ENCODE measurements around the gene IFITM10.

The IFITM10 gene

DNA sequence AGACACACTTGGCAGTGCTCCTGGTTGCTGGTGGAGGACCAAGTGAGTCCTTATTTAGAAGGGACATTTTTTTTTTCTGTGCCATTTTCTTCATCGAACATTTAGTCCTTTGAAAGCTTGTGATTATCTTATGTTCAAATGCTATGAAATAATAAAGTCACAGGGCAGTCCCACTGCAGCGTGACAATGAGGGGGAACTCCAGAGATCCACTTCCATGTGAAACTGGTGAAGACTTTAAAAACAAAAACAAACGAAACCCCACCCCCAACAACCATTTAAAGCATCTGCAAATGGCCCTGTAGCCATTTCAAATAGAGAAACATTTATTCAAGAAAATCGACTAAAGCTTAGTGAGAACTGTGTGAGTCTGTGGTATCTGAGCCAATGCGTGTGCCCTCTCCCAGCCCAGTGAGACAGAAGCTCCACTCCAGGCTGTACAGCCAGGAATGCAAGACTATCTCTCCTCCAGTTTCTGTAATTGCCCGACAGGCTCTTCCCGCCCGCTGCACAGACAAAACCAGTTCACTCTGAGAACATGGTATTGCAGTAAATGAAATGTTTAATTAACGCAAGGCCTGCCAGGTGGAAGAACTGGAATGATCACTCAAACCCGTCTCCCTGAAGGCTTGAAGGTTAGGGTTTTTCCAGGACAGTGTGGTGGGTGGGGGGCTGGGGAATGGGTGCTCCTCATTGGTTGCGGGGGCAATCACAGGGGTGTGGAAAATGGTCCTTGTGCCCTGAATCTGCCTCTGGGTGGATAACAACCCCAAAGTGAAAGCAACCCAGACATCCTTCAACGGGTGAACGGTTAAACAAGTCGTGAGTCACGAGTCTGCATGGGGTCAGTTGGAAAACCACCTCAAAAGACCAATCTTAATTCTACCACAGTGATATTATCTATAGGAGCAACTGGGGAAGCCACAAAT is 45.0 kb downstream of the IFITM10 start:
- no peak overlapping the region for H3K27ac ChIP-seq
- TF ChIP-seq, protein P1, sequence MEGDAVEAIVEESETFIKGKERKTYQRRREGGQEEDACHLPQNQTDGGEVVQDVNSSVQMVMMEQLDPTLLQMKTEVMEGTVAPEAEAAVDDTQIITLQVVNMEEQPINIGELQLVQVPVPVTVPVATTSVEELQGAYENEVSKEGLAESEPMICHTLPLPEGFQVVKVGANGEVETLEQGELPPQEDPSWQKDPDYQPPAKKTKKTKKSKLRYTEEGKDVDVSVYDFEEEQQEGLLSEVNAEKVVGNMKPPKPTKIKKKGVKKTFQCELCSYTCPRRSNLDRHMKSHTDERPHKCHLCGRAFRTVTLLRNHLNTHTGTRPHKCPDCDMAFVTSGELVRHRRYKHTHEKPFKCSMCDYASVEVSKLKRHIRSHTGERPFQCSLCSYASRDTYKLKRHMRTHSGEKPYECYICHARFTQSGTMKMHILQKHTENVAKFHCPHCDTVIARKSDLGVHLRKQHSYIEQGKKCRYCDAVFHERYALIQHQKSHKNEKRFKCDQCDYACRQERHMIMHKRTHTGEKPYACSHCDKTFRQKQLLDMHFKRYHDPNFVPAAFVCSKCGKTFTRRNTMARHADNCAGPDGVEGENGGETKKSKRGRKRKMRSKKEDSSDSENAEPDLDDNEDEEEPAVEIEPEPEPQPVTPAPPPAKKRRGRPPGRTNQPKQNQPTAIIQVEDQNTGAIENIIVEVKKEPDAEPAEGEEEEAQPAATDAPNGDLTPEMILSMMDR (conservative IDR thresholded peaks at IDR 0.05), result no peak
- TF ChIP-seq ZFX (IDR thresholded peaks at IDR 0.05), result no peak

DNA sequence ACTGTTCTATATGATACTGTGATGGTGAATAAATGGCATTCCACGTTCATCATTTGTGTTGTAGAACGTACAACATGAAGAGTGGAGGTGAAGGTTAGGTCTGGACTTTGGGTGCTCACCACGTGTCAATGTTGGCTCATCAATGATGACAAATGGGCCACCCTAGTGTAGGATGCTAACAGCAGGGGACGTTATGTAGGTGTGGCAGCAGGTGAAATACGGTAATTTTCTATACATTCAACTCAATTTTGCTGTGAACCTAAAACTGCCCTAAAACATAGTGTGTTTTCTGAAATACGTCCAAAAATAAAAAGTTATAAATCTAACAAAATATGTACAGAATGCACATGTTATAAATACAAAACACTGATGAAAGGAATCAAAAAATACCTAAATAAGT is 47.2 kb downstream of the IFITM10 start:
- H3K27ac ChIP-seq, result no peak overlapping the region
- TF ChIP-seq ZFX (IDR thresholded peaks at IDR 0.05), result no peak
- TF ChIP-seq, protein P1 (conservative IDR thresholded peaks at IDR 0.05), result no peak

DNA sequence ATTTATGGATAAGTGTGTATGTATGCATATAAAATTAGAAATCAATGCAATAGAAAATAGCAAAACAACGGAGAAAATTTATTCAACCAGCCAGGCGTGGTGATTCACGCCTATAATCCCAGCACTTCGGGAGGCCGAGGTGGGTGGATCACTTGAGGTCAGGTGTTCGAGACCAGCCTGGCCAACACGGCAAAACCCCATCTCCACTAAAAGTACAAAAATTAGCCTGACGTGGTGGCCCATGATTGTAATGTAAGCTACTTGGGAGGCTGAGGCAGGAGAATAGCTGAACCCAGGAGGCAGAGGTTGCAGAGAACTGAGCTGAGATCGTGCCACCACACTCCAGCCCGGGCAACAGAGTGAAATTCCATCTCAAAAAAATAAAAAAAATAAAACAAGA is 47.9 kb downstream of the IFITM10 start:
- no peak overlapping the region for H3K27ac ChIP-seq
- no peak for TF ChIP-seq ZFX (IDR thresholded peaks at IDR 0.05)
- TF ChIP-seq, protein P1 (conservative IDR thresholded peaks at IDR 0.05), result no peak

DNA sequence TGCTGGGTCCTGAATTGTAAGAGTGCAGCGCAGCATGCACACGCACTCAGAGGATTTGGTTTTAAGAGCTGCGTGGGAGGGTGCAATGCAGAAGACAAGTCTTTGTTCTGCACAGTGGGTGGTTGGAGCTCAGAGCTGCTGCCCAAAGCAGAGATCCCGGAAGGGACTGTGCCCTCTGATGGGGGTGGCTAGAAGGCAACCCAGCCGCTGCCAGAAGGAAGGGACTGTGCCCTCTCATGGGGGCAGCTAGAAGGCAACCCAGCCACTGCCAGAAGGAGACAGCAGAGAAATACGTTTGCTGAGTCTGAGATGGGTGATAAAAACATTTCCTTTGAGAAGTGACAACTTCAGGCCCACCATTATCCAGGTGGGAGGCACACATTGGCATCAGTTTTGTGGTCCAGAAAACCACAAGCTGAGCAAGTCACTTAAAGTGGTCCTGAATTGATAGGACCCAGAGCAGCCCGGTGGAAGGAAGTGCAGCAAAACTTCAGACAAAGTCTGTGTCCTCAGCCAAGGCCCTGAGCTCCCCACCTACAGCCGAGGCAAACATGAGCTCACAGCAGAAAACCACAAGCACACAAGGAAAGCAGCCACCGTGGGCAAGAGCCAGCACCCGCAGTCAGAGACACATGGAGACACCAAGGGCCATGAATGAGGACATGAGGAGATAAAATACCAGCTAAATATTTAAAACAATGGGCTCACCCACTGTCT is 49.1 kb downstream of the IFITM10 start:
- TF ChIP-seq ZFX (IDR thresholded peaks at IDR 0.05), result no peak
- TF ChIP-seq, protein P1 (conservative IDR thresholded peaks at IDR 0.05), result no peak
- H3K27ac ChIP-seq, result no peak overlapping the region

DNA sequence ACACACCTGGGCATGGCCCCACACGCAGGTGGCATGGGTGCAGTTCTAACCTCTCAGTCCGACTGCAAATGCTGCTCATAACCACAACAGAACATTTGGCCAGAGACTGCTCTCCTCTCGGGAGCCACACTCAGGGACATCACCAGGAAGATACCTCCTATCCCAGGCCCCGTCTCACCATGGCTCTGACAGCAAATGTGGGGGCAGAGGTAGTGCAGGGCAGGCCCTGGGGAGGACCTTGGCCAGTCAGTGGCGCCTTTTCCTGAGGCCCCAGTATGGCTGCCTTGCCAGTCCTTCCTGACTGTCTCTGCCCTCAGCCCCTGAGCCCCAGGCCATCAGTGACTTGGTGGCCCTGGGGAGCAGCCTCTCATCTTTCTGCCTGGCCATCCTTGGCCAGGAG is 50.6 kb downstream of the IFITM10 start:
- no peak overlapping the region for H3K27ac ChIP-seq
- TF ChIP-seq, protein P1 (conservative IDR thresholded peaks at IDR 0.05), result no peak
- TF ChIP-seq ZFX (IDR thresholded peaks at IDR 0.05), result no peak

DNA sequence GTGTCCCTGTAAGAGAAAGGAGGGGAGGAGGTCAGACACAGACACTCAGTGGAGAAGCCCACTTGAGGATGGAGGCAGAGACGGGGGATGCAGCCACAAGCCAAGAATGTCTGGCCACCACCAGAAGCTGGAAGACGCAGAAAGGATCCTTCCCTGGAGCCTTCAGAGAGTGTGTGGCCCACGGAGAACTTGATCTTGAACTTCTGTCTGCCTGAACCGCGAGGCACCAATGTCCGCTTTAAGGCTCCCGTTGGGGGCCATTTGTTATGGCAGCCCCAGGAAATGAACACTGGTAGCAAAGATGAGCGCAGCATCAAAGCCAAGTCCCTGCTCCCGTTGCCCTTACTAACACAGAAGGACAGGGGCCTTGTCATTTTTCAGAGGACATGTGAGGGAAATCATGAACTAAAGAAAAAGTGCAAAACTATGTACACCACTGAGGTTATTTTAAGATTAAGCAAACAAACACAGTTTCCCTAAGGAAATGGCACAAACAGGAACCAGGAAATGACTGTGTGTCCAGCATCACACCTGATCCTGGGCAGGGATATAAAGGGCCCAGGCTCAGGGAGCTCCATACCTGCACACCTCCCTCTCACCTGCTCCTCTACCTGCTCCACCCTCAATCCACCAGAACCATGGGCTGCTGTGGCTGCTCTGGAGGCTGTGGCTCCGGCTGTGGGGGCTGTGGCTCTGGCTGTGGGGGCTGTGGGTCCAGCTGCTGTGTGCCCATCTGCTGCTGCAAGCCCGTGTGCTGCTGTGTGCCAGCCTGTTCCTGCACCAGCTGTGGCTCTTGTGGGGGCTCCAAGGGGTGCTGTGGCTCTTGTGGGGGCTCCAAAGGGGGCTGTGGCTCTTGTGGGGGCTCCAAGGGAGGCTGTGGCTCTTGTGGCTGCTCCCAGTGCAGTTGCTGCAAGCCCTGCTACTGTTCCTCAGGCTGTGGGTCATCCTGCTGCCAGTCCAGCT is 53.5 kb downstream of the IFITM10 start, which contains the start of gene KRTAP5-6:
Gene KRTAP5-6, plus strand, starts transcription at position 588 of the 963 bp plus-strand sequence. Its CDS starts 51 bp downstream, at position 639.
- H3K27ac ChIP-seq, result peak within 1 kb of the TSS; percentile 12; the same call in 1 of the 2 replicates
- TF ChIP-seq, protein P1 (conservative IDR thresholded peaks at IDR 0.05), result no peak
- no peak for TF ChIP-seq ZFX (IDR thresholded peaks at IDR 0.05)
